C4-2B (cell line): Measurements from ENCODE around the gene UHRF1.

Experiments used
- ZFX ChIP-seq: fragments of 450-650 bp; IDR thresholded peaks from 2 replicates; pipeline ENCODE4 v1.6.1; 2017
- TF ChIP-seq, protein P1 (sequence below): fragments of 450-650 bp; conservative IDR thresholded peaks from 2 replicates; pipeline ENCODE4 v1.5.1; 2017; ENCODE audit warnings: mild to moderate bottlenecking

GRCh38 chr19:4904481-4904880 lies 4.8 kb upstream of the UHRF1 start:
- TF ChIP-seq ZFX = no peak
- TF ChIP-seq, protein P1, sequence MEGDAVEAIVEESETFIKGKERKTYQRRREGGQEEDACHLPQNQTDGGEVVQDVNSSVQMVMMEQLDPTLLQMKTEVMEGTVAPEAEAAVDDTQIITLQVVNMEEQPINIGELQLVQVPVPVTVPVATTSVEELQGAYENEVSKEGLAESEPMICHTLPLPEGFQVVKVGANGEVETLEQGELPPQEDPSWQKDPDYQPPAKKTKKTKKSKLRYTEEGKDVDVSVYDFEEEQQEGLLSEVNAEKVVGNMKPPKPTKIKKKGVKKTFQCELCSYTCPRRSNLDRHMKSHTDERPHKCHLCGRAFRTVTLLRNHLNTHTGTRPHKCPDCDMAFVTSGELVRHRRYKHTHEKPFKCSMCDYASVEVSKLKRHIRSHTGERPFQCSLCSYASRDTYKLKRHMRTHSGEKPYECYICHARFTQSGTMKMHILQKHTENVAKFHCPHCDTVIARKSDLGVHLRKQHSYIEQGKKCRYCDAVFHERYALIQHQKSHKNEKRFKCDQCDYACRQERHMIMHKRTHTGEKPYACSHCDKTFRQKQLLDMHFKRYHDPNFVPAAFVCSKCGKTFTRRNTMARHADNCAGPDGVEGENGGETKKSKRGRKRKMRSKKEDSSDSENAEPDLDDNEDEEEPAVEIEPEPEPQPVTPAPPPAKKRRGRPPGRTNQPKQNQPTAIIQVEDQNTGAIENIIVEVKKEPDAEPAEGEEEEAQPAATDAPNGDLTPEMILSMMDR = no peak
